GM23338 (cell line): ENCODE measurements around the gene NRSN2. TPM values are rescaled to one million over a fixed set of nuclear protein-coding genes. Genes with fewer than 3 reads are reported as not detected.
A peak's percentile ranks its signal among the peaks of the same experiment; 100 is the strongest.

Source experiments
- ATAC-seq: fragments of 200-7000 bp; cut with Tn5 transposase; 3 replicates; pipeline ENCODE4 v1.9.1; 2020
- DNase-seq: peaks from one replicate; pipeline ENCODE4 v3.0.0-alpha.2; 2015; ENCODE audit warnings: low spot score
- H2AFZ ChIP-seq: fragments of 200-600 bp; sonication (generic); 2 replicates; pipeline ENCODE4 v1.8.0; 2016; ENCODE audit warnings: antibody characterized with exemption, mild to moderate bottlenecking, moderate library complexity
- H3F3A ChIP-seq: fragments of 200-600 bp; sonication (generic); replicated peaks from 2 replicates; pipeline ENCODE4 v1.8.0; 2017; ENCODE audit warnings: antibody characterized with exemption, mixed run types, low read depth
- H3K27ac ChIP-seq: fragments of 200-600 bp; sonication (generic); 2 replicates; pipeline ENCODE4 v1.6.1; 2016; ENCODE audit warnings: low read depth
- H3K27me3 ChIP-seq: fragments of 200-600 bp; sonication (generic); 2 replicates; pipeline ENCODE4 v1.8.0; 2016; ENCODE audit warnings: mild to moderate bottlenecking, mixed run types, moderate library complexity; ENCODE audit not compliant: insufficient read depth
- H3K36me3 ChIP-seq: fragments of 200-600 bp; sonication (generic); 2 replicates; pipeline ENCODE4 v1.8.0; 2016; ENCODE audit warnings: mild to moderate bottlenecking; ENCODE audit not compliant: insufficient read depth
- H3K4me1 ChIP-seq: fragments of 200-600 bp; sonication (generic); 2 replicates; pipeline ENCODE4 v1.8.0; 2016; ENCODE audit warnings: mild to moderate bottlenecking, moderate library complexity; ENCODE audit not compliant: insufficient read depth
- H3K4me2 ChIP-seq: fragments of 200-600 bp; sonication (generic); 2 replicates; pipeline ENCODE4 v1.7.1; 2017; ENCODE audit warnings: mixed run types
- H3K4me3 ChIP-seq: fragments of 200-600 bp; sonication (generic); 2 replicates; pipeline ENCODE4 v1.6.1; 2016; ENCODE audit warnings: mixed run types
- H3K79me2 ChIP-seq: fragments of 200-600 bp; sonication (generic); replicated peaks from 2 replicates; pipeline ENCODE4 v1.8.0; 2017; ENCODE audit warnings: mild to moderate bottlenecking; ENCODE audit not compliant: insufficient read depth
- H3K9me2 ChIP-seq: fragments of 200-600 bp; sonication (generic); 2 replicates; pipeline ENCODE4 v1.8.0; 2017; ENCODE audit not compliant: insufficient read depth
- H4K20me1 ChIP-seq: fragments of 200-600 bp; sonication (generic); replicated peaks from 2 replicates; pipeline ENCODE4 v1.8.0; 2017; ENCODE audit warnings: mild to moderate bottlenecking; ENCODE audit not compliant: insufficient read depth
- H3K27ac Mint-ChIP-seq: 2 replicates; pipeline ENCODE4 v1.8.0; 2020; ENCODE audit warnings: inconsistent platforms, mild to moderate bottlenecking, moderate library complexity, mixed read lengths
- H3K27me3 Mint-ChIP-seq: 3 replicates; pipeline ENCODE4 v1.8.0; 2022; ENCODE audit warnings: low read depth, mild to moderate bottlenecking, moderate library complexity, mixed read lengths, inconsistent platforms; ENCODE audit not compliant: insufficient read depth, poor library complexity
- H3K36me3 Mint-ChIP-seq: 3 replicates; pipeline ENCODE4 v1.8.0; 2021; ENCODE audit warnings: low read depth, mild to moderate bottlenecking, inconsistent platforms, moderate library complexity, mixed read lengths
- H3K4me1 Mint-ChIP-seq: 3 replicates; pipeline ENCODE4 v1.8.0; 2020; ENCODE audit warnings: mild to moderate bottlenecking, inconsistent platforms, mixed read lengths
- H3K4me3 Mint-ChIP-seq: 3 replicates; pipeline ENCODE4 v1.8.0; 2021; ENCODE audit warnings: moderate library complexity, mild to moderate bottlenecking, inconsistent platforms, mixed read lengths
- H3K9me3 Mint-ChIP-seq: 3 replicates; pipeline ENCODE4 v1.8.0; 2020; ENCODE audit warnings: moderate library complexity, mild to moderate bottlenecking, inconsistent platforms, mixed read lengths
- CTCF ChIP-seq, 2 experiments: fragments of 200-600 bp in 1 of 2; sonication (generic) in 1 of 2; conservative IDR thresholded peaks; 2 replicates each; pipeline versions ENCODE4 v1.5.1 to v1.6.1; 2016 to 2017; ENCODE audit warnings: antibody characterized with exemption in 2 of 2, low read depth in 2 of 2, mild to moderate bottlenecking in 2 of 2, moderate library complexity in 1 of 2
- EZH2phosphoT487 ChIP-seq: fragments of 200-600 bp; sonication (generic); IDR thresholded peaks from one replicate; pipeline ENCODE4 v1.8.1; 2018; ENCODE audit warnings: antibody characterized with exemption; ENCODE audit not compliant: unreplicated experiment
- NANOG ChIP-seq: IDR thresholded peaks from 2 replicates; pipeline ENCODE4 v1.6.1; 2016; ENCODE audit warnings: antibody characterized with exemption, borderline replicate concordance
- POLR2AphosphoS5 ChIP-seq: IDR thresholded peaks from 2 replicates; pipeline ENCODE4 v1.6.1; 2016; ENCODE audit warnings: antibody characterized with exemption, low read depth
- STAT1 ChIP-seq: IDR thresholded peaks from one replicate; pipeline ENCODE4 v1.6.1; 2016; ENCODE audit warnings: antibody characterized with exemption; ENCODE audit not compliant: unreplicated experiment
- polyA plus RNA-seq: library from polyadenylated mRNA; unstranded; fragments of >200 nt; fragmentation: Nextera tagmentation; extraction: Ambion mirVana; gene quantifications from 2 replicates; pipeline ENCODE4 v1.2.1, GENCODE V29; 2016
- total RNA-seq: library from RNA; depleted of rRNA; stranded (reverse); fragments of >200 nt; shearing (Covaris generic); gene quantifications from 2 replicates; pipeline ENCODE4 v1.2.3, GENCODE V29; 2014
- TF ChIP-seq, protein P1 (sequence below): fragments of 250-450 bp; sonication (Bioruptor Pico); IDR thresholded peaks from 2 replicates; pipeline ENCODE4 v1.5.0; 2020; ENCODE audit warnings: mild to moderate bottlenecking, moderate library complexity

NRSN2 gene
- total and polyA plus RNA-seq, 2 experiments from 2014 or later: 14.4 to 17.9 TPM

GRCh38 chr20:378961-379336 lies 32.0 kb downstream of the NRSN2 start (continued):
- TF ChIP-seq, protein P1, sequence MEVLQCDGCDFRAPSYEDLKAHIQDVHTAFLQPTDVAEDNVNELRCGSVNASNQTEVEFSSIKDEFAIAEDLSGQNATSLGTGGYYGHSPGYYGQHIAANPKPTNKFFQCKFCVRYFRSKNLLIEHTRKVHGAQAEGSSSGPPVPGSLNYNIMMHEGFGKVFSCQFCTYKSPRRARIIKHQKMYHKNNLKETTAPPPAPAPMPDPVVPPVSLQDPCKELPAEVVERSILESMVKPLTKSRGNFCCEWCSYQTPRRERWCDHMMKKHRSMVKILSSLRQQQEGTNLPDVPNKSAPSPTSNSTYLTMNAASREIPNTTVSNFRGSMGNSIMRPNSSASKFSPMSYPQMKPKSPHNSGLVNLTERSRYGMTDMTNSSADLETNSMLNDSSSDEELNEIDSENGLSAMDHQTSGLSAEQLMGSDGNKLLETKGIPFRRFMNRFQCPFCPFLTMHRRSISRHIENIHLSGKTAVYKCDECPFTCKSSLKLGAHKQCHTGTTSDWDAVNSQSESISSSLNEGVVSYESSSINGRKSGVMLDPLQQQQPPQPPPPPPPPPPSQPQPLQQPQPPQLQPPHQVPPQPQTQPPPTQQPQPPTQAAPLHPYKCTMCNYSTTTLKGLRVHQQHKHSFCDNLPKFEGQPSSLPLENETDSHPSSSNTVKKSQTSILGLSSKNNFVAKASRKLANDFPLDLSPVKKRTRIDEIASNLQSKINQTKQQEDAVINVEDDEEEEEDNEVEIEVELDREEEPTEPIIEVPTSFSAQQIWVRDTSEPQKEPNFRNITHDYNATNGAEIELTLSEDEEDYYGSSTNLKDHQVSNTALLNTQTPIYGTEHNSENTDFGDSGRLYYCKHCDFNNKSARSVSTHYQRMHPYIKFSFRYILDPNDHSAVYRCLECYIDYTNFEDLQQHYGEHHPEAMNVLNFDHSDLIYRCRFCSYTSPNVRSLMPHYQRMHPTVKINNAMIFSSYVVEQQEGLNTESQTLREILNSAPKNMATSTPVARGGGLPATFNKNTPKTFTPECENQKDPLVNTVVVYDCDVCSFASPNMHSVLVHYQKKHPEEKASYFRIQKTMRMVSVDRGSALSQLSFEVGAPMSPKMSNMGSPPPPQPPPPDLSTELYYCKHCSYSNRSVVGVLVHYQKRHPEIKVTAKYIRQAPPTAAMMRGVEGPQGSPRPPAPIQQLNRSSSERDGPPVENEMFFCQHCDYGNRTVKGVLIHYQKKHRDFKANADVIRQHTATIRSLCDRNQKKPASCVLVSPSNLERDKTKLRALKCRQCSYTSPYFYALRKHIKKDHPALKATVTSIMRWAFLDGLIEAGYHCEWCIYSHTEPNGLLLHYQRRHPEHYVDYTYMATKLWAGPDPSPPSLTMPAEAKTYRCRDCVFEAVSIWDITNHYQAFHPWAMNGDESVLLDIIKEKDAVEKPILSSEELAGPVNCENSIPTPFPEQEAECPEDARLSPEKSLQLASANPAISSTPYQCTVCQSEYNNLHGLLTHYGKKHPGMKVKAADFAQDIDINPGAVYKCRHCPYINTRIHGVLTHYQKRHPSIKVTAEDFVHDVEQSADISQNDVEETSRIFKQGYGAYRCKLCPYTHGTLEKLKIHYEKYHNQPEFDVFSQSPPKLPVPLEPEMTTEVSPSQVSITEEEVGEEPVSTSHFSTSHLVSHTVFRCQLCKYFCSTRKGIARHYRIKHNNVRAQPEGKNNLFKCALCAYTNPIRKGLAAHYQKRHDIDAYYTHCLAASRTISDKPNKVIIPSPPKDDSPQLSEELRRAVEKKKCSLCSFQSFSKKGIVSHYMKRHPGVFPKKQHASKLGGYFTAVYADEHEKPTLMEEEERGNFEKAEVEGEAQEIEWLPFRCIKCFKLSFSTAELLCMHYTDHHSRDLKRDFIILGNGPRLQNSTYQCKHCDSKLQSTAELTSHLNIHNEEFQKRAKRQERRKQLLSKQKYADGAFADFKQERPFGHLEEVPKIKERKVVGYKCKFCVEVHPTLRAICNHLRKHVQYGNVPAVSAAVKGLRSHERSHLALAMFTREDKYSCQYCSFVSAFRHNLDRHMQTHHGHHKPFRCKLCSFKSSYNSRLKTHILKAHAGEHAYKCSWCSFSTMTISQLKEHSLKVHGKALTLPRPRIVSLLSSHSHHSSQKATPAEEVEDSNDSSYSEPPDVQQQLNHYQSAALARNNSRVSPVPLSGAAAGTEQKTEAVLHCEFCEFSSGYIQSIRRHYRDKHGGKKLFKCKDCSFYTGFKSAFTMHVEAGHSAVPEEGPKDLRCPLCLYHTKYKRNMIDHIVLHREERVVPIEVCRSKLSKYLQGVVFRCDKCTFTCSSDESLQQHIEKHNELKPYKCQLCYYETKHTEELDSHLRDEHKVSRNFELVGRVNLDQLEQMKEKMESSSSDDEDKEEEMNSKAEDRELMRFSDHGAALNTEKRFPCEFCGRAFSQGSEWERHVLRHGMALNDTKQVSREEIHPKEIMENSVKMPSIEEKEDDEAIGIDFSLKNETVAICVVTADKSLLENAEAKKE (CRISPR knock-in tag): no peak
- no peak for TF ChIP-seq NANOG

DNA sequence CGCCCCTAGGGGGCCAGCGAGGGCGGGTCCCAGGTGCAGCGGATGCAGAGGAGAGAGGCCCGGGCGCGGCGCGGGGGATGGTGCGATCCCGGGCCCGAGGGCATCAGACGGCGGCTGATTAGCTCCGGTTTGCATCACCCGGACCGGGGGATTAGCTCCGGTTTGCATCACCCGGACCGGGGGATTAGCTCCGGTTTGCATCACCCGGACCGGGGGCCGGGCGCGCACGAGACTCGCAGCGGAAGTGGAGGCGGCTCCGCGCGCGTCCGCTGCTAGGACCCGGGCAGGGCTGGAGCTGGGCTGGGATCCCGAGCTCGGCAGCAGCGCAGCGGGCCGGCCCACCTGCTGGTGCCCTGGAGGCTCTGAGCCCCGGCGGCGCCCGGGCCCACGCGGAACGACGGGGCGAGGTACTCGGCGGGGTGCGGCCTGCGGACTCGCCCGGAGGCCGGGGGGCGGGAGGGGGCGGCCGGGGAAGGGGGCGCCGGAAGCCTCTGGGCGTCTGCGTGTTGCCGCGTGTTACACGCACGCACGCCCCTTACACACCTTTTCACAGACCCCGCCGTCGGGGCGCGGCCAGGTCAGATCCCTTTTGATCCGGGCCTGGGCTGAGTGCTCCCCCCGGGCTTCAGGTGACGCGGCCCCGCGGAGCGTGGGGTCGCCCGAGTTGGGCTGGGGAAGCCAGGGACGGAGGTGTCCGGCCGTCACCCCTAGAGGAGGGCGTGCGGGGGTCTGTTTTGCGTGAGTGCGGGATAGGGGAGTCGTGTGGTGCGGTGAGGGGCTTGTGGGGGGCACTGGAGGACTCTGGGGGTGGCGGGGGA lies 34.1 kb downstream of the NRSN2 start:
- Histone ChIP-seq H3K4me3 (peak overlapping the region; percentile 84), H3K27ac (no peak overlapping the region), H3K4me1 (0 out of 2 replicates have a peak, but pooled peaks cover 4% of the 10 kb centered on the region), H3K79me2 (0 out of 2 replicates have a peak, but pooled peaks cover 3% of the 10 kb centered on the region), H3K4me2 (peak overlapping the region; percentile 87), H2AFZ (peak overlapping the region; percentile 90; the same call in 1 of the 2 replicates), H3K36me3 (no peaks in the 10 kb centered on the region), H3K27me3 (peaks cover 14% of the 10 kb centered on the region), H4K20me1 (peaks cover 3% of the 10 kb centered on the region; the same call in 1 of the 2 replicates), H3K9me2 (no peaks in the 10 kb centered on the region), H3F3A (peaks cover 15% of the 10 kb centered on the region; the same call in 1 of the 2 replicates)
- Mint-ChIP-seq H3K4me1 (peaks cover 8% of the 10 kb centered on the region), H3K27ac (no peak overlapping the region), H3K4me3 (peak overlapping the region; percentile 80), H3K27me3 (peaks cover 13% of the 10 kb centered on the region), H3K36me3 (peaks cover 8% of the 10 kb centered on the region), H3K9me3 (no peaks in the 10 kb centered on the region; the same call in 2 of the 3 replicates)
- peak; percentile 89 for DNase-seq
- peak; percentile 81 for ATAC-seq
- TF ChIP-seq POLR2AphosphoS5: peak; percentile 27
- 0 out of 4 replicates have a peak, but pooled peaks of 1 of the 2 experiments have one; percentile 3 for TF ChIP-seq CTCF (conservative IDR thresholded peaks at IDR 0.05; ENCODE audit: low read depth in 2 of 2)
- no peak for TF ChIP-seq EZH2phosphoT487
- TF ChIP-seq STAT1: no peak
